Neural cell (in vitro differentiated cells): ENCODE data around the gene AFAP1.

Experiments used
- CTCF ChIP-seq: fragments of 450-650 bp; IDR thresholded peaks from 2 replicates; pipeline ENCODE4 v1.5.1; 2014; ENCODE audit warnings: antibody characterized with exemption, mild to moderate bottlenecking, moderate library complexity; ENCODE audit not compliant: poor library complexity, severe bottlenecking
- EP300 ChIP-seq: fragments of 450-650 bp; conservative IDR thresholded peaks from 2 replicates; pipeline ENCODE4 v1.6.1; 2014; ENCODE audit warnings: antibody characterized with exemption, mild to moderate bottlenecking, moderate library complexity; ENCODE audit not compliant: poor library complexity, severe bottlenecking
- EZH2 ChIP-seq: fragments of 200-600, 300-800 bp; shearing (Covaris generic), sonication (generic); IDR thresholded peaks from 2 replicates; pipeline ENCODE4 v1.6.1; 2014; ENCODE audit warnings: antibody characterized with exemption, low read length, borderline replicate concordance, mild to moderate bottlenecking; ENCODE audit not compliant: insufficient read depth, poor library complexity, severe bottlenecking
- MXI1 ChIP-seq: fragments of 450-650 bp; conservative IDR thresholded peaks from 2 replicates; pipeline ENCODE4 v1.6.1; 2014; ENCODE audit warnings: antibody characterized with exemption, mild to moderate bottlenecking; ENCODE audit not compliant: poor library complexity, severe bottlenecking
- POLR2AphosphoS5 ChIP-seq: IDR thresholded peaks from 2 replicates; pipeline ENCODE4 v1.6.1; 2012
- RAD21 ChIP-seq: fragments of 450-650 bp; conservative IDR thresholded peaks from 2 replicates; pipeline ENCODE4 v1.6.1; 2014; ENCODE audit warnings: antibody characterized with exemption, mild to moderate bottlenecking, moderate library complexity
- REST ChIP-seq: IDR thresholded peaks from 2 replicates; pipeline ENCODE4 v1.6.1; 2012; ENCODE audit warnings: borderline replicate concordance
- SMC3 ChIP-seq: fragments of 450-650 bp; conservative IDR thresholded peaks from 2 replicates; pipeline ENCODE4 v1.6.1; 2014; ENCODE audit warnings: antibody characterized with exemption, mild to moderate bottlenecking, moderate library complexity; ENCODE audit not compliant: poor library complexity

GRCh38 chr4:7754565-7755262 lies 184.9 kb downstream of the AFAP1 start:
- TF ChIP-seq SMC3 (no peak), EZH2 (no peak), POLR2AphosphoS5 (no peak), RAD21 (no peak), CTCF (no peak), EP300 (no peak), REST (no peak), MXI1 (no peak)
